Neural cell (in vitro differentiated cells): Measurements from ENCODE around the gene FXYD2.

Source experiments
- CTCF ChIP-seq: fragments of 450-650 bp; IDR thresholded peaks from 2 replicates; pipeline ENCODE4 v1.5.1; 2014; ENCODE audit warnings: antibody characterized with exemption, mild to moderate bottlenecking, moderate library complexity; ENCODE audit not compliant: poor library complexity, severe bottlenecking
- EP300 ChIP-seq: fragments of 450-650 bp; conservative IDR thresholded peaks from 2 replicates; pipeline ENCODE4 v1.6.1; 2014; ENCODE audit warnings: antibody characterized with exemption, mild to moderate bottlenecking, moderate library complexity; ENCODE audit not compliant: poor library complexity, severe bottlenecking
- EZH2 ChIP-seq: fragments of 200-600, 300-800 bp; shearing (Covaris generic), sonication (generic); IDR thresholded peaks from 2 replicates; pipeline ENCODE4 v1.6.1; 2014; ENCODE audit warnings: antibody characterized with exemption, low read length, borderline replicate concordance, mild to moderate bottlenecking; ENCODE audit not compliant: insufficient read depth, poor library complexity, severe bottlenecking
- POLR2AphosphoS5 ChIP-seq: IDR thresholded peaks from 2 replicates; pipeline ENCODE4 v1.6.1; 2012
- REST ChIP-seq: IDR thresholded peaks from 2 replicates; pipeline ENCODE4 v1.6.1; 2012; ENCODE audit warnings: borderline replicate concordance
- TAF1 ChIP-seq: IDR thresholded peaks from 2 replicates; pipeline ENCODE4 v1.6.1; 2012; ENCODE audit warnings: low read depth

- TF ChIP-seq CTCF: no peak
- TF ChIP-seq POLR2AphosphoS5: no peak
- no peak for TF ChIP-seq EP300
- TF ChIP-seq TAF1: no peak
- TF ChIP-seq EZH2: no peak
- TF ChIP-seq REST: no peak
Measured at GRCh38 chr11:117816846-117817367, 7.6 kb downstream of the FXYD2 start.
